Measurements from ENCODE around the gene B3GLCT. TPM values are rescaled to one million over a fixed set of nuclear protein-coding genes. Genes with fewer than 3 reads are reported as not detected.
"Not testable (repeated sequence)": the region's sequence is repeated elsewhere in the genome, so short reads cannot be mapped to it uniquely, and the experiment has no call there.

B3GLCT gene
- total and polyA plus RNA-seq, 4 donors = 16.3 to 30.9 (median 23.0) TPM

DNA sequence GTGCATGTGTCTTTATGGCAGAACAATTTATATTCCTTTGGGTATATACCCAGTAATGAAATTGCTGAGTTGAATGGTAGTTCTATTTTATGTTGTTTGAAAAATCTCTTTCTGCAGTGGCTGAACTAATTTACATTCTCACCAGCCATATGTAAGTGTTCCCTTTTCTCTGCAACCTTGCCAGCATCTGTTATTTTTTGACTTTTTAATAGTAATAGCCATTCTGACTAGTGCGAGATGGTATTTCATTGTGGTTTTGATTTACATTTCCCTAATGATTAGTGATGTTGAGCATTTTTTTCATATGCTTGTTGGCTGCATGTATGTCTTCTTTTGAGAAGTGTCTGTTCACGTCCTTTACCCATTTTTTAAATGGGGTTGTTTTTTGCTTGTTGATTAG, 17.1 kb downstream of the B3GLCT start:
- not testable (repeated sequence) for DNase-seq (ENCODE audit: low read depth in 4 of 6, low spot score in 6 of 6); H3K36me3 ChIP-seq (ENCODE audit: control insufficient read depth, insufficient read depth, low read length); H3K27me3 ChIP-seq (ENCODE audit: control insufficient read depth, insufficient read depth, low read length); H3K4me3 ChIP-seq (ENCODE audit: low read depth, low read length); H3K9me3 ChIP-seq (ENCODE audit: control insufficient read depth, insufficient read depth, low read length); H3K27ac ChIP-seq (ENCODE audit: low read depth, low read length); H3K4me1 ChIP-seq (ENCODE audit: control insufficient read depth, insufficient read depth, low read length)
- no CpG with 5 or more reads among the region's 2 CpGs for WGBS (ENCODE audit: insufficient coverage)

DNA sequence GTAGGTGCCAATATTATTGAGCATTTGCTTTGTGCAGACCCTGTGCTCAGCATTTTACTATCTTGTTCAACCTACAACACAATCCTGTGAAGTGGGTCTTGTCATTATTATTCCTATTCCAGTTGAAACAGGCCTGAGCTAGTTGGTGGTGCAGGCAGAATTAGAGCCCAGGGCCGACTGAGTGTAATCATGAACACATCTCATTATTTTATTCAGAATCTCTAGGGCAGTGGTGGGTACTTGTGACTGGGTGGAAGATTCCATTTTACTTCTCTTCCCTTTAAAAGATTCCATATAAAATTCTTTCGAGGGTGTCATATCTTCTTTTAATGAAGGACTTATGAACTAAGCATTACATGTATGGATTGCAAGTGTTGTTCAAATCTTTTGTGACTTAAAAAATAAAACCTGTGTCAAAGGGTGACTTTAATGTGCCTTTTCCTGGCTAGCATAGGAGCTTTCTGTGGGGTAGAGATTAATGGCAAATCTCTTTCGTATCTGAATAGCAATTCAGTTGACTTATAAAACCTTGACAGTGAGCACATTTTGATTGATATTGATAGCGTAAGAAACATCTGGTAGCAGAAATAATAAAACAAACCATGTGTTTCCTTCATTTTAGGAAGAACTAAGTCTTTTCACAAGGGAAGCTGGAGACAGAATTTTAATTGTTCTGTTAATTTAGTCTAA, 20.3 kb downstream of the B3GLCT start:
- Histone ChIP-seq H3K4me1 (ENCODE audit: control insufficient read depth, insufficient read depth, low read length) (no peaks in the 10 kb centered on the region), H3K27ac (ENCODE audit: low read depth, low read length) (no peak overlapping the region), H3K27me3 (ENCODE audit: control insufficient read depth, insufficient read depth, low read length) (no peaks in the 10 kb centered on the region), H3K4me3 (ENCODE audit: low read depth, low read length) (no peak overlapping the region), H3K9me3 (ENCODE audit: control insufficient read depth, insufficient read depth, low read length) (no peaks in the 10 kb centered on the region), H3K36me3 (ENCODE audit: control insufficient read depth, insufficient read depth, low read length) (no peaks in the 10 kb centered on the region)
- no peak for DNase-seq (ENCODE audit: low read depth in 4 of 6, low spot score in 6 of 6)
- no CpG with 5 or more reads among the region's 4 CpGs for WGBS (ENCODE audit: insufficient coverage)

DNA sequence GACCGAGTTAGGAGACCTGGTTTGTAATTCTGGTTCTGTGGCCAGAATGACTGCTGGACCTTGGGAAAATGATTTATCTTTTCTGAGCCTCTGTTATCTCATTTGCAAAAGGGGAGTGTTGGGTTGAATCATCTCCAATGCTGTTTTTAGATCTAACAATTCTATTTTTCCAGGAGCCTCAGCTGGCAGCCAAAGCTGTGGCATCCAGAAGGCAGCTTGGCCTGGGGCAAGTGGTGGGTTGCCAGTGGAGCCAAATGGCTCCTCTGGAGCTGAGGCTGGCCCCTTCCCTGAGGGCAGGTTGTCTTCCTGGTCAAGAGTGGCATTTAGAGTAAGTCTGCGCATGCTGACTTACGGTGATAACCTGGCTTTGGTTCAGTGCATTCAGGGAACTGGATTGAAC, 21.3 kb downstream of the B3GLCT start:
- Histone ChIP-seq H3K4me3 (ENCODE audit: low read depth, low read length) (no peak overlapping the region), H3K36me3 (ENCODE audit: control insufficient read depth, insufficient read depth, low read length) (no peaks in the 10 kb centered on the region), H3K4me1 (ENCODE audit: control insufficient read depth, insufficient read depth, low read length) (peaks cover 2% of the 10 kb centered on the region), H3K27me3 (ENCODE audit: control insufficient read depth, insufficient read depth, low read length) (no peaks in the 10 kb centered on the region), H3K9me3 (ENCODE audit: control insufficient read depth, insufficient read depth, low read length) (no peaks in the 10 kb centered on the region), H3K27ac (ENCODE audit: low read depth, low read length) (no peak overlapping the region)
- DNase-seq (ENCODE audit: low read depth in 4 of 6, low spot score in 6 of 6) = no peak
- WGBS (ENCODE audit: insufficient coverage) = 100% methylated on average over 3 of the region's 3 CpGs

DNA sequence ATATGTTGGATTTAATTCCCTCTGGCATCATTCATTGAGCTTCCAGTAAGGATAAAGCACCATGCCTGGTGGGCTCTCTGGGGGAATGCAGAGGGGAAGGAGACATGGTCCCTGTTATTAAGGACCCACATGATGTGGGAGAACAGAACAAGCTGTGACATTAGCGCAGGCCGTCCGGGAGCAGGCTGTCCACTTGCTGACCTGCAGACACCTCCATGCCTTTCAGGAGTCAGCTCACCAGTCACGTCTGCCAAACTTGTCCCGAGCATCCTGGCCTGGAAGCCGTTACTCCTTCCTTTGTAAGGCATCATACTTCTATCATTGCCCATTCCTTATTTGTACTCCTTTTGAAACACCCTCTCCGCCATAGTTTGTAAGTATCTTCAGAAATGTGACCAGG, 23.4 kb downstream of the B3GLCT start:
- H3K9me3 ChIP-seq (ENCODE audit: control insufficient read depth, insufficient read depth, low read length) = no peaks in the 10 kb centered on the region
- H3K4me3 ChIP-seq (ENCODE audit: low read depth, low read length) = no peak overlapping the region
- no peak for DNase-seq (ENCODE audit: low read depth in 4 of 6, low spot score in 6 of 6)
- H3K36me3 ChIP-seq (ENCODE audit: control insufficient read depth, insufficient read depth, low read length) = no peaks in the 10 kb centered on the region
- peaks cover 2% of the 10 kb centered on the region for H3K4me1 ChIP-seq (ENCODE audit: control insufficient read depth, insufficient read depth, low read length)
- H3K27ac ChIP-seq (ENCODE audit: low read depth, low read length) = no peak overlapping the region
- WGBS (ENCODE audit: insufficient coverage) = 97% methylated on average over 5 of the region's 7 CpGs
- H3K27me3 ChIP-seq (ENCODE audit: control insufficient read depth, insufficient read depth, low read length) = no peaks in the 10 kb centered on the region

DNA sequence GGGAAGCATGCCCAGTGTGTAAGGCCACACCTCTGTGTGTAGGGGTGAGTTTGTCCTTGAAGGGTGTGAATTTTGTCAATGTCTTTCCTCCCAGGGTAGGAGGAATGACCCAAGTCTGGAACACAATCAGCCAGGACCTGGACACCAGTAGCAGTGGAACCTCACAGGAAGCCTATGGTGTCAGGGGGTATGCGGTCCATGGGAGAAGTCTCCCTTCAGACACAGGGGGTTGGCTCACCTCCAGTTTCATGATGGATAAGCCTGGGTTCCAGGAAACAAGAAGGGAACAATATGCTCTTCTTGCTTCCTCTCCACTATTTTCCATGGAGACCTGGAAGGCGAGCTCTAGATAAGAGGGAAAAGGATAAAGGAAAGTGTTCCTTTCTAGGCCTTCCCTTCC, 23.9 kb downstream of the B3GLCT start:
- Histone ChIP-seq H3K27ac (ENCODE audit: low read depth, low read length) (no peak overlapping the region), H3K4me1 (ENCODE audit: control insufficient read depth, insufficient read depth, low read length) (peaks cover 2% of the 10 kb centered on the region), H3K36me3 (ENCODE audit: control insufficient read depth, insufficient read depth, low read length) (no peaks in the 10 kb centered on the region), H3K27me3 (ENCODE audit: control insufficient read depth, insufficient read depth, low read length) (no peaks in the 10 kb centered on the region), H3K4me3 (ENCODE audit: low read depth, low read length) (no peak overlapping the region), H3K9me3 (ENCODE audit: control insufficient read depth, insufficient read depth, low read length) (no peaks in the 10 kb centered on the region)
- WGBS (ENCODE audit: insufficient coverage) = 100% methylated on average over 1 of the region's 2 CpGs
- no peak for DNase-seq (ENCODE audit: low read depth in 4 of 6, low spot score in 6 of 6)

DNA sequence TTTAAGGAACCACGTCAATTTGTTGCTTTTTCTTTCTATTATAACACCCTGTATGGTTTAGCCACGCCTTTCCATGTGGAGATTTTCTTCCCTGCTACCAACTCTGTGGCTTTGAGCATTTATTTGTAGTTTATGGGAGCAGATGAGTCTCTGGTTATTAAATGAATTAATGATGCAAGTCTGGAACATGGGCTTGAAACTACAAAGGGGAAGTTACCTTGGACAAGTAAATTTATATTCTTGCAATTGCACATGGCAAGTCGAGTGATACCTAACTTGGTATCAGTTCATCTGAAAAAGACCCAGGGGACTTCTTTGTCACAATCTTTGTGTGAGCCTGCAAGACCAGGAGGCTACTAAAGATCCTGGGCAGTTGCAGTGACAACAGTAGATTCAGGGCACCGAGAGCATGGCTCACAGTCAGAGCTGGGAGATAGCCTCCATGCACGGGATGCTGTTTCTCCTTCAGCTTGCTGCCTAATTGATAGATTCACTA, 24.4 kb downstream of the B3GLCT start:
- Histone ChIP-seq H3K27me3 (ENCODE audit: control insufficient read depth, insufficient read depth, low read length) (no peaks in the 10 kb centered on the region), H3K4me1 (ENCODE audit: control insufficient read depth, insufficient read depth, low read length) (peaks cover 2% of the 10 kb centered on the region), H3K36me3 (ENCODE audit: control insufficient read depth, insufficient read depth, low read length) (no peaks in the 10 kb centered on the region), H3K4me3 (ENCODE audit: low read depth, low read length) (no peak overlapping the region), H3K9me3 (ENCODE audit: control insufficient read depth, insufficient read depth, low read length) (no peaks in the 10 kb centered on the region), H3K27ac (ENCODE audit: low read depth, low read length) (no peak overlapping the region)
- DNase-seq (ENCODE audit: low read depth in 4 of 6, low spot score in 6 of 6) = no peak
- WGBS (ENCODE audit: insufficient coverage) = 100% methylated on average over 2 of the region's 5 CpGs

DNA sequence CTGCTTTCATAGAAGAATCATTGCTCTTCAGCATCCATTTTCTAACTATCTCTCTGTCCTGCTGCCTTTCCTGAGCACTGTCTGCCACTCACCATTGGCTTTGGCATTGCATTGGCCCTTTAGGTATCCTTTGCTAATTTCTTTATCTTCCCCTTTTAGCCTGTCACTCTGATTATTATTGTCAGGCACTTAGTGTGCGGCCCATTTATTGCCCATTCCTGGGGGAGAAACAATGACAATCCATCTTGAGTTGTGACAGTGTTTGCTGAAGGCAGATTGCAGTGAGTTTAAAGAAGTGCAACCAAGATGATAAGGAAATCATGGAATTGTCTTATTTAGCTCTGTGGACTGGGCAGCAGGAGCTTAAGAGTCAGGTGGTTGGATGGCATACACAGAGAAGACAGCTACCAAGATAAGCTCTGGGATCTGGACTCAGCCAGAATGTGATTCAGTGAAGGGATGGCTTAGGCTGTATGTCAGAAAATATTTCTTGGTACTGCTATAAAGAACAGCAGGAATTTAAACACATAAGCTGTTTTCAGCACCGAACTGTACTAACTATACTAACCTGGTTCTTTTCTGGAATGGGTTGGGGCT, 25.3 kb downstream of the B3GLCT start:
- H3K4me1 ChIP-seq (ENCODE audit: control insufficient read depth, insufficient read depth, low read length) = peaks cover 2% of the 10 kb centered on the region
- no peak overlapping the region for H3K27ac ChIP-seq (ENCODE audit: low read depth, low read length)
- H3K9me3 ChIP-seq (ENCODE audit: control insufficient read depth, insufficient read depth, low read length) = no peaks in the 10 kb centered on the region
- no peaks in the 10 kb centered on the region for H3K27me3 ChIP-seq (ENCODE audit: control insufficient read depth, insufficient read depth, low read length)
- WGBS (ENCODE audit: insufficient coverage) = 80% methylated on average over 1 of the region's 2 CpGs
- no peaks in the 10 kb centered on the region for H3K36me3 ChIP-seq (ENCODE audit: control insufficient read depth, insufficient read depth, low read length)
- peak in 1 of 6 donors; percentile 33 for DNase-seq (ENCODE audit: low read depth in 4 of 6, low spot score in 6 of 6)
- no peak overlapping the region for H3K4me3 ChIP-seq (ENCODE audit: low read depth, low read length)

DNA sequence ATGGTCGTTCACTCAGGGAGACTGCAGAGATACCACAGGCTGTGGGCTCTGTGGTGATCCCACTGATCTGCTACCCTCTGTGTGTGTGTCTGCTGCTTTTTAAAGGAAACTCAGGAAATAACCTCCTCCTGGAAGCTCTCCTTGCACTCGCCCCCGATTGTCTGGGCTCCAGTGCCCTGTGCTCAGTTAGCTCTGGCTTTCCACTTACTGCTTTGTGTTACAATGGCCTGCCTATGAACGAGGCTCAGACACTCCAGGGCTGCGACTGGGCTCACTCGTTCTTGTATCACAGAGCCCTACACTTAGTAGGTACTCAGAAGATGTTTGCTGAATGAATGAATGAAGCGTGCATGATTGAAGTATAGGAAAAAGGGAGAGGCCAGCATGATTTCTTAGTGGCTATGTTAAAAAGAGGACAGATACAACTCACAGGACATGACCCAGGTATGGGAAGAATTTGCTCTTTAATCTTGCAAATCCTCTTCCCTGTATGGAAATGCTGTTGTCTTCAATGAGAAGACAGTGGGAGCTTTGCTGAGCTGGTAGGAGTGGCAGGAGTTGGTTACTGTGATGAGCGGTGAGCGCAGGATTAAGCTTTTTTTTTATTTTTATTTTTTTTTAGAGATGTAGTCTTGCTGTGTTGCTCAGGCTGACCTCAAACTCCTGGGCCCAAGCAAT, 26.4 kb downstream of the B3GLCT start:
- H3K27ac ChIP-seq (ENCODE audit: low read depth, low read length) = no peak overlapping the region
- DNase-seq (ENCODE audit: low read depth in 4 of 6, low spot score in 6 of 6) = no peak
- H3K36me3 ChIP-seq (ENCODE audit: control insufficient read depth, insufficient read depth, low read length) = no peaks in the 10 kb centered on the region
- H3K9me3 ChIP-seq (ENCODE audit: control insufficient read depth, insufficient read depth, low read length) = no peaks in the 10 kb centered on the region
- peaks cover 2% of the 10 kb centered on the region for H3K4me1 ChIP-seq (ENCODE audit: control insufficient read depth, insufficient read depth, low read length)
- H3K27me3 ChIP-seq (ENCODE audit: control insufficient read depth, insufficient read depth, low read length) = no peaks in the 10 kb centered on the region
- 93% methylated on average over 4 of the region's 9 CpGs for WGBS (ENCODE audit: insufficient coverage)
- H3K4me3 ChIP-seq (ENCODE audit: low read depth, low read length) = no peak overlapping the region

DNA sequence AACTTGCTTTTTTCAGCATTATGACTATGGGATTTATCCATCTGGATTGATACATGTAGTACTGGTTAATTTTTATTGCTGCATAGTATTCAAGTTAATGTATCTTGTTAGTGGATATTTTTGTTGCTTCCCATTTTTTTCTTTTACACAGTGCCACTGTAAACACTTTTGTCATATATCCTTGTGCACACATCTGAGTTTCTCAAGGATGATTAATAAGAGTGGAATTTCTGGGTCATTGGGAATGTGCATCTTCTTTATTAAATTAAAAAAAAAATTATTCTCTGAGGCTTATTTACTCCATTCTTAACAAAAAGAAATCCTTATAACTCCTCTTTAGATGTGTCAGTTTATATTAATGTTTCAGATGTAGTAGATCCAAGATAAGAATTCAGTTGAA, 27.3 kb downstream of the B3GLCT start:
- Histone ChIP-seq H3K36me3 (ENCODE audit: control insufficient read depth, insufficient read depth, low read length) (no peaks in the 10 kb centered on the region), H3K27ac (ENCODE audit: low read depth, low read length) (no peak overlapping the region), H3K27me3 (ENCODE audit: control insufficient read depth, insufficient read depth, low read length) (no peaks in the 10 kb centered on the region), H3K4me1 (ENCODE audit: control insufficient read depth, insufficient read depth, low read length) (peaks cover 2% of the 10 kb centered on the region), H3K4me3 (ENCODE audit: low read depth, low read length) (no peak overlapping the region), H3K9me3 (ENCODE audit: control insufficient read depth, insufficient read depth, low read length) (no peaks in the 10 kb centered on the region)
- no peak for DNase-seq (ENCODE audit: low read depth in 4 of 6, low spot score in 6 of 6)

DNA sequence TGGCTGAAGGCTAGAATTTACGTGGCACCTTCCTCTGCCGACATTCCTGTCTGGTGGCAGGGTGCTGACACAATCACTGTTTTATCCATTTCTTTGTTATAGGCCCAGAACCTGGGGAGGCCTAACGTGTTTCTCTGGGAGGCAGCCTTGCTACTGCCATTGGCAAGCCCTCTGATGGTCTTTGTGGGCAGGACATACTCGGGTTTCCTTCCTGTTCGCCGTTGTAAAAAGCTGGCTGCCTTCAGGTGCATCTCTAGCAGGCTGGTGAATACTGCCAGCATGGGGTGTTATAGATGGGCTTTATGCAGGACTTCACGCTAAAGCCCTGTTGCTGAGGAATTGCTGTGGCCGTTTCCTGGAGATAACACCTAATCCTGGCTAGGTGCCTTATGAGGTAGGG, 28.1 kb downstream of the B3GLCT start:
- peaks cover 2% of the 10 kb centered on the region for H3K4me1 ChIP-seq (ENCODE audit: control insufficient read depth, insufficient read depth, low read length)
- no peaks in the 10 kb centered on the region for H3K36me3 ChIP-seq (ENCODE audit: control insufficient read depth, insufficient read depth, low read length)
- no peaks in the 10 kb centered on the region for H3K27me3 ChIP-seq (ENCODE audit: control insufficient read depth, insufficient read depth, low read length)
- H3K27ac ChIP-seq (ENCODE audit: low read depth, low read length) = no peak overlapping the region
- no peak overlapping the region for H3K4me3 ChIP-seq (ENCODE audit: low read depth, low read length)
- no peak for DNase-seq (ENCODE audit: low read depth in 4 of 6, low spot score in 6 of 6)
- WGBS (ENCODE audit: insufficient coverage) = 87% methylated on average over 8 of the region's 8 CpGs
- H3K9me3 ChIP-seq (ENCODE audit: control insufficient read depth, insufficient read depth, low read length) = no peaks in the 10 kb centered on the region
